K562 (cell line): Measurements from ENCODE around the gene OR10G7. TPM values are rescaled to one million over a fixed set of nuclear protein-coding genes. Genes with fewer than 3 reads are reported as not detected.
A peak's percentile ranks its signal among the peaks of the same experiment; 100 is the strongest.

Source experiments
- ATF1 ChIP-seq, 2 experiments: fragments of 450-650 bp in 1 of 2; IDR thresholded peaks; 2 replicates each; pipeline ENCODE4 v1.6.1; 2016; ENCODE audit warnings: missing compliant biosample characterization in 1 of 2, missing genetic modification characterization in 1 of 2
- BACH1 ChIP-seq: fragments of 200-800 bp; sonication (Bioruptor generic); IDR thresholded peaks from 2 replicates; pipeline ENCODE4 v1.6.1; 2016; ENCODE audit warnings: missing genetic modification characterization, missing compliant biosample characterization
- DACH1 ChIP-seq: fragments of 450-650 bp; IDR thresholded peaks from 2 replicates; pipeline ENCODE4 v1.6.1; 2018; ENCODE audit not compliant: partially characterized antibody
- HNRNPLL ChIP-seq: fragments of 200-400 bp; formaldehyde crosslinking; IDR thresholded peaks from 2 replicates; pipeline ENCODE4 v1.6.1; 2017; ENCODE audit warnings: low read length, low read depth, mild to moderate bottlenecking; ENCODE audit not compliant: poor library complexity, severe bottlenecking
- MAZ ChIP-seq, 2 experiments: fragments of 450-650 bp in 1 of 2; sonication (generic) in 1 of 2; formaldehyde crosslinking; IDR thresholded peaks in 1 of 2; conservative IDR thresholded peaks in 1 of 2; 2 replicates each; pipeline versions ENCODE4 v1.4.0 to v1.5.0; 2020; ENCODE audit warnings: mild to moderate bottlenecking in 1 of 2, missing genetic modification reagents in 1 of 2
- MXD1 ChIP-seq: fragments of 250-450 bp; sonication (Bioruptor Pico); IDR thresholded peaks from 2 replicates; pipeline ENCODE4 v1.8.0; 2021; ENCODE audit warnings: borderline replicate concordance, mild to moderate bottlenecking, moderate library complexity; ENCODE audit not compliant: poor library complexity, severe bottlenecking
- NFATC3 ChIP-seq: fragments of 450-650 bp; IDR thresholded peaks from 2 replicates; pipeline ENCODE4 v1.6.1; 2017; ENCODE audit warnings: mild to moderate bottlenecking
- PBX2 ChIP-seq, 2 experiments: IDR thresholded peaks in 1 of 2; conservative IDR thresholded peaks in 1 of 2; 2 replicates each; pipeline ENCODE4 v1.6.1; 2016; ENCODE audit warnings: low read depth in 2 of 2, mild to moderate bottlenecking in 1 of 2, missing compliant biosample characterization in 1 of 2, missing genetic modification characterization in 1 of 2, moderate library complexity in 1 of 2
- SNRNP70 ChIP-seq: fragments of 200-400 bp; formaldehyde crosslinking; optimal IDR thresholded peaks from 2 replicates; pipeline ENCODE3; 2017; ENCODE audit warnings: low read depth, low read length
- STAG1 ChIP-seq: sonication (generic); formaldehyde crosslinking; IDR thresholded peaks from 2 replicates; pipeline ENCODE4 v1.5.0; 2020; ENCODE audit warnings: missing genetic modification reagents, borderline replicate concordance
- TRIM24 ChIP-seq, 2 experiments: fragments of 450-650 bp; IDR thresholded peaks; 2 replicates each; pipeline ENCODE4 v1.6.1; 2016
- YBX1 ChIP-seq: fragments of 450-650 bp; IDR thresholded peaks from 2 replicates; pipeline ENCODE4 v1.7.1; 2016; ENCODE audit warnings: mild to moderate bottlenecking
- ZNF143 ChIP-seq: sonication (generic); formaldehyde crosslinking; IDR thresholded peaks from 2 replicates; pipeline ENCODE4 v1.9.0; 2022; ENCODE audit warnings: mild to moderate bottlenecking, missing genetic modification reagents
- ZNF398 ChIP-seq: fragments of 250-450 bp; sonication (Bioruptor Pico); IDR thresholded peaks from 2 replicates; pipeline ENCODE4 v1.8.0; 2021; ENCODE audit warnings: moderate library complexity, mild to moderate bottlenecking, inconsistent platforms
- polyA plus RNA-seq, 8 experiments: library from polyadenylated mRNA; depleted of rRNA in 4 of 8; stranded (reverse) in 5 of 8; unstranded in 3 of 8; fragments of >200 nt; fragmentation: Nextera tagmentation in 2 of 8; fragmentation: Illumina TruSeq in 1 of 8; extraction: Ambion mirVana in 2 of 8; extraction: Trizol in 1 of 8; gene quantifications; 2 replicates each; pipeline versions ENCODE4 v1.2.1 to v1.2.3, GENCODE V29; 2011 to 2014; ENCODE audit warnings: inconsistent platforms in 1 of 8, missing spikeins in 1 of 8
- total RNA-seq, 7 experiments: library from RNA; depleted of rRNA in 6 of 7; stranded (reverse); fragments of >200 nt in 6 of 7; fragmentation: Illumina TruSeq in 2 of 7; extraction: Trizol in 2 of 7; gene quantifications; 2 replicates each; pipeline versions ENCODE4 v1.2.1 to v1.2.3, GENCODE V29; 2011 to 2021; ENCODE audit warnings: low replicate concordance in 1 of 7
- TF ChIP-seq, protein P1 (sequence below): fragments of 250-450 bp; sonication (Bioruptor Pico); IDR thresholded peaks from 2 replicates; pipeline ENCODE4 v1.6.1; 2021; ENCODE audit warnings: mild to moderate bottlenecking
- TF ChIP-seq, protein P2 (sequence below): fragments of 450-650 bp; IDR thresholded peaks from 2 replicates; pipeline ENCODE4 v1.6.1; 2016; ENCODE audit warnings: antibody characterized with exemption

OR10G7 gene
- total and polyA plus RNA-seq, 9 of the 15 experiments (the other 6 are each of a cell fraction or from before 2014, with no cell fraction given): not detected

- TF ChIP-seq NFATC3 (peak; percentile 94), SNRNP70 (no peak), ATF1 (CRISPR knock-in tag; IDR thresholded peaks at IDR 0.05) (no peak), ATF1 (tag; IDR thresholded peaks at IDR 0.05) (peak; percentile 73), STAG1 (CRISPR knock-in tag) (no peak), YBX1 (no peak), TRIM24 (IDR thresholded peaks at IDR 0.05) (peak; percentile 94 to 95), MXD1 (CRISPR knock-in tag) (no peak), HNRNPLL (no peak), ZNF143 (CRISPR knock-in tag) (no peak), BACH1 (tag) (peak; percentile 57; the same call in 1 of the 2 replicates), MAZ (CRISPR knock-in tag; conservative IDR thresholded peaks at IDR 0.05 in 1 of 2, IDR thresholded peaks at IDR 0.05 in 1 of 2) (peak in 1 of 2 experiments; percentile 40; a peak in 1 of 4 replicates), PBX2 (CRISPR knock-in tag; IDR thresholded peaks at IDR 0.05; ENCODE audit: low read depth) (no peak), PBX2 (tag; conservative IDR thresholded peaks at IDR 0.05; ENCODE audit: low read depth) (peak; percentile 90), ZNF398 (CRISPR knock-in tag) (no peak), DACH1 (peak; percentile 98)
- TF ChIP-seq, protein P1, sequence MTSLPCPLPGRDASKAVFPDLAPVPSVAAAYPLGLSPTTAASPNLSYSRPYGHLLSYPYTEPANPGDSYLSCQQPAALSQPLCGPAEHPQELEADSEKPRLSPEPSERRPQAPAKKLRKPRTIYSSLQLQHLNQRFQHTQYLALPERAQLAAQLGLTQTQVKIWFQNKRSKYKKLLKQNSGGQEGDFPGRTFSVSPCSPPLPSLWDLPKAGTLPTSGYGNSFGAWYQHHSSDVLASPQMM (CRISPR knock-in tag): no peak
- TF ChIP-seq, protein P2, sequence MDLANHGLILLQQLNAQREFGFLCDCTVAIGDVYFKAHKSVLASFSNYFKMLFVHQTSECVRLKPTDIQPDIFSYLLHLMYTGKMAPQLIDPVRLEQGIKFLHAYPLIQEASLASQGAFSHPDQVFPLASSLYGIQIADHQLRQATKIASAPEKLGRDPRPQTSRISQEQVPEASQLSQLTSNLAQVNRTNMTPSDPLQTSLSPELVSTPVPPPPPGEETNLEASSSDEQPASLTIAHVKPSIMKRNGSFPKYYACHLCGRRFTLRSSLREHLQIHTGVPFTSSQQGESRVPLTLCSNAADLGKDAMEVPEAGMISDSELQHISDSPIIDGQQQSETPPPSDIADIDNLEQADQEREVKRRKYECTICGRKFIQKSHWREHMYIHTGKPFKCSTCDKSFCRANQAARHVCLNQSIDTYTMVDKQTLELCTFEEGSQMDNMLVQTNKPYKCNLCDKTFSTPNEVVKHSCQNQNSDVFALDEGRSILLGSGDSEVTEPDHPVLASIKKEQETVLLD: 0 out of 2 replicates have a peak, but pooled peaks have one; percentile 51
Observed at GRCh38 chr11:124079631-124080326, 38.7 kb upstream of the OR10G7 start (continued).
